Measurements from ENCODE around the gene RANBP3L.

GRCh38 chr5:36323926-36324781 lies 22.5 kb upstream of the RANBP3L start:
- TF ChIP-seq ATF2 (CRISPR knock-in tag; IDR thresholded peaks at IDR 0.05) (no peak), CEBPB (tag; IDR thresholded peaks at IDR 0.05) (no peak), GATA2 (CRISPR knock-in tag; IDR thresholded peaks at IDR 0.05) (no peak)

Data from K562 (cell line).